NK-92 (cell line): Measurements from ENCODE around the gene HBA2.
"Not testable (repeated sequence)": the region's sequence is repeated elsewhere in the genome, so short reads cannot be mapped to it uniquely, and the experiment has no call there.

ENCODE experiments used
- DNase-seq: peaks from one replicate; lab custom pipeline; 2025; ENCODE audit not compliant: unreplicated experiment; lab: John Stamatoyannopoulos, UW

Gene HBA2

DNA sequence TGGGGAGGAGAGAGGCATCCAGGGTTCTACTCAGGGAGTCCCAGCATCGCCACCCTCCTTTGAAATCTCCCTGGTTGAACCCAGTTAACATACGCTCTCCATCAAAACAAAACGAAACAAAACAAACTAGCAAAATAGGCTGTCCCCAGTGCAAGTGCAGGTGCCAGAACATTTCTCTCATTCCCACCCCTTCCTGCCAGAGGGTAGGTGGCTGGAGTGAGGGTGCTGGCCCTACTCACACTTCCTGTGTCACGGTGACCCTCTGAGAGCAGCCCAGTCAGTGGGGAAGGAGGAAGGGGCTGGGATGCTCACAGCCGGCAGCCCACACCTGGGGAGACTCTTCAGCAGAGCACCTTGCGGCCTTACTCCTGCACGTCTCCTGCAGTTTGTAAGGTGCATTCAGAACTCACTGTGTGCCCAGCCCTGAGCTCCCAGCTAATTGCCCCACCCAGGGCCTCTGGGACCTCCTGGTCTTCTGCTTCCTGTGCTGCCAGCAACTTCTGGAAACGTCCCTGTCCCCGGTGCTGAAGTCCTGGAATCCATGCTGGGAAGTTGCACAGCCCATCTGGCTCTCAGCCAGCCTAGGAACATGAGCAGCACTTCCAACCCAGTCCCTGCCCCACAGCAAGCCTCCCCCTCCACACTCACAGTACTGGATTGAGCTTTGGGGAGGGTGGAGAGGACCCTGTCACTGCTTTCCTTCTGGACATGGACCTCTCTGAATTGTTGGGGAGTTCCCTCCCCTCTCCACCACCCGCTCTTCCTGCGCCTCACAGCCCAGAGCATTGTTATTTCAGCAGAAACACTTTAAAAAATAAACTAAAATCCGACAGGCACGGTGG is 1.5 kb downstream of the HBA2 start:
- DNase-seq, result not testable (repeated sequence)

DNA sequence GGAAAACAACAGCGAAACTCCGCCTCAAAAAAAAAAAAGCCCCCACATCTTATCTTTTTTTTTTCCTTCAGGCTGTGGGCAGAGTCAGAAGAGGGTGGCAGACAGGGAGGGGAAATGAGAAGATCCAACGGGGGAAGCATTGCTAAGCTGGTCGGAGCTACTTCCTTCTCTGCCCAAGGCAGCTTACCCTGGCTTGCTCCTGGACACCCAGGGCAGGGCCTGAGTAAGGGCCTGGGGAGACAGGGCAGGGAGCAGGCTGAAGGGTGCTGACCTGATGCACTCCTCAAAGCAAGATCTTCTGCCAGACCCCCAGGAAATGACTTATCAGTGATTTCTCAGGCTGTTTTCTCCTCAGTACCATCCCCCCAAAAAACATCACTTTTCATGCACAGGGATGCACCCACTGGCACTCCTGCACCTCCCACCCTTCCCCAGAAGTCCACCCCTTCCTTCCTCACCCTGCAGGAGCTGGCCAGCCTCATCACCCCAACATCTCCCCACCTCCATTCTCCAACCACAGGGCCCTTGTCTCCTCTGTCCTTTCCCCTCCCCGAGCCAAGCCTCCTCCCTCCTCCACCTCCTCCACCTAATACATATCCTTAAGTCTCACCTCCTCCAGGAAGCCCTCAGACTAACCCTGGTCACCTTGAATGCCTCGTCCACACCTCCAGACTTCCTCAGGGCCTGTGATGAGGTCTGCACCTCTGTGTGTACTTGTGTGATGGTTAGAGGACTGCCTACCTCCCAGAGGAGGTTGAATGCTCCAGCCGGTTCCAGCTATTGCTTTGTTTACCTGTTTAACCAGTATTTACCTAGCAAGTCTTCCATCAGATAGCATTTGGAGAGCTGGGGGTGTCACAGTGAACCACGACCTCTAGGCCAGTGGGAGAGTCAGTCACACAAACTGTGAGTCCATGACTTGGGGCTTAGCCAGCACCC is 2.6 kb downstream of the HBA2 start:
- no peak for DNase-seq

DNA sequence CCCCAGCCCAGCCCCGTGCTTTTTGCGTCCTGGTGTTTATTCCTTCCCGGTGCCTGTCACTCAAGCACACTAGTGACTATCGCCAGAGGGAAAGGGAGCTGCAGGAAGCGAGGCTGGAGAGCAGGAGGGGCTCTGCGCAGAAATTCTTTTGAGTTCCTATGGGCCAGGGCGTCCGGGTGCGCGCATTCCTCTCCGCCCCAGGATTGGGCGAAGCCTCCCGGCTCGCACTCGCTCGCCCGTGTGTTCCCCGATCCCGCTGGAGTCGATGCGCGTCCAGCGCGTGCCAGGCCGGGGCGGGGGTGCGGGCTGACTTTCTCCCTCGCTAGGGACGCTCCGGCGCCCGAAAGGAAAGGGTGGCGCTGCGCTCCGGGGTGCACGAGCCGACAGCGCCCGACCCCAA is 3.3 kb downstream of the HBA2 start:
- not testable (repeated sequence) for DNase-seq

DNA sequence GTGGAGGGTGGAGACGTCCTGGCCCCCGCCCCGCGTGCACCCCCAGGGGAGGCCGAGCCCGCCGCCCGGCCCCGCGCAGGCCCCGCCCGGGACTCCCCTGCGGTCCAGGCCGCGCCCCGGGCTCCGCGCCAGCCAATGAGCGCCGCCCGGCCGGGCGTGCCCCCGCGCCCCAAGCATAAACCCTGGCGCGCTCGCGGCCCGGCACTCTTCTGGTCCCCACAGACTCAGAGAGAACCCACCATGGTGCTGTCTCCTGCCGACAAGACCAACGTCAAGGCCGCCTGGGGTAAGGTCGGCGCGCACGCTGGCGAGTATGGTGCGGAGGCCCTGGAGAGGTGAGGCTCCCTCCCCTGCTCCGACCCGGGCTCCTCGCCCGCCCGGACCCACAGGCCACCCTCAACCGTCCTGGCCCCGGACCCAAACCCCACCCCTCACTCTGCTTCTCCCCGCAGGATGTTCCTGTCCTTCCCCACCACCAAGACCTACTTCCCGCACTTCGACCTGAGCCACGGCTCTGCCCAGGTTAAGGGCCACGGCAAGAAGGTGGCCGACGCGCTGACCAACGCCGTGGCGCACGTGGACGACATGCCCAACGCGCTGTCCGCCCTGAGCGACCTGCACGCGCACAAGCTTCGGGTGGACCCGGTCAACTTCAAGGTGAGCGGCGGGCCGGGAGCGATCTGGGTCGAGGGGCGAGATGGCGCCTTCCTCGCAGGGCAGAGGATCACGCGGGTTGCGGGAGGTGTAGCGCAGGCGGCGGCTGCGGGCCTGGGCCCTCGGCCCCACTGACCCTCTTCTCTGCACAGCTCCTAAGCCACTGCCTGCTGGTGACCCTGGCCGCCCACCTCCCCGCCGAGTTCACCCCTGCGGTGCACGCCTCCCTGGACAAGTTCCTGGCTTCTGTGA is 4.1 kb downstream of the HBA2 start, which contains the start of gene HBA1:
HBA1 (plus strand) TSS at position 204 of the 906 bp plus-strand sequence; CDS start at position 241, 37 bp downstream.
- not testable (repeated sequence) for DNase-seq

DNA sequence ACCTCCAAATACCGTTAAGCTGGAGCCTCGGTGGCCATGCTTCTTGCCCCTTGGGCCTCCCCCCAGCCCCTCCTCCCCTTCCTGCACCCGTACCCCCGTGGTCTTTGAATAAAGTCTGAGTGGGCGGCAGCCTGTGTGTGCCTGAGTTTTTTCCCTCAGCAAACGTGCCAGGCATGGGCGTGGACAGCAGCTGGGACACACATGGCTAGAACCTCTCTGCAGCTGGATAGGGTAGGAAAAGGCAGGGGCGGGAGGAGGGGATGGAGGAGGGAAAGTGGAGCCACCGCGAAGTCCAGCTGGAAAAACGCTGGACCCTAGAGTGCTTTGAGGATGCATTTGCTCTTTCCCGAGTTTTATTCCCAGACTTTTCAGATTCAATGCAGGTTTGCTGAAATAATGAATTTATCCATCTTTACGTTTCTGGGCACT is 4.7 kb downstream of the HBA2 start:
- no peak for DNase-seq

DNA sequence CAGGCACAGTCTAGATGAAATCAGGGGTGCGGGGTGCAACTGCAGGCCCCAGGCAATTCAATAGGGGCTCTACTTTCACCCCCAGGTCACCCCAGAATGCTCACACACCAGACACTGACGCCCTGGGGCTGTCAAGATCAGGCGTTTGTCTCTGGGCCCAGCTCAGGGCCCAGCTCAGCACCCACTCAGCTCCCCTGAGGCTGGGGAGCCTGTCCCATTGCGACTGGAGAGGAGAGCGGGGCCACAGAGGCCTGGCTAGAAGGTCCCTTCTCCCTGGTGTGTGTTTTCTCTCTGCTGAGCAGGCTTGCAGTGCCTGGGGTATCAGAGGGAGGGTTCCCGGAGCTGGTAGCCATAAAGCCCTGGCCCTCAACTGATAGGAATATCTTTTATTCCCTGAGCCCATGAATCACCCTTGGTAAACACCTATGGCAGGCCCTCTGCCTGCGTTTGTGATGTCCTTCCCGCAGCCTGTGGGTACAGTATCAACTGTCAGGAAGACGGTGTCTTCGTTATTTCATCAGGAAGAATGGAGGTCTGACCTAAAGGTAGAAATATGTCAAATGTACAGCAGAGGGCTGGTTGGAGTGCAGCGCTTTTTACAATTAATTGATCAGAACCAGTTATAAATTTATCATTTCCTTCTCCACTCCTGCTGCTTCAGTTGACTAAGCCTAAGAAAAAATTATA is 5.4 kb downstream of the HBA2 start:
- no peak for DNase-seq

DNA sequence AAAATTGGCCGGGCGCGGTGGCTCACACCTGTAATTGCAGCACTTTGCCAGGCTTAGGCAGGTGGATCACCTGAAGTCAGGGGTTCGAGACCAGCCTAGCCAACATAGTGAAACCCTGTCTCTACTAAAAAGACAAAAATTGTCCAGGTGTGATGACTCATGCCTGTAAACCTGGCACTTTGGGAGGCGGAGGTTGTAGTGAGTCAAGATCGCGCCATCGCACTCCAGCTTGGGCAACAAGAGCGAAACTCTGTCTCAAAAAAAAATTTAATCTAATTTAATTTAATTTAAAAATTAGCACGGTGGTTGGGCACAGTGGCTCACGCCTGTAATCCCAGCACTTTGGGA is 6.0 kb downstream of the HBA2 start:
- DNase-seq, result no peak

DNA sequence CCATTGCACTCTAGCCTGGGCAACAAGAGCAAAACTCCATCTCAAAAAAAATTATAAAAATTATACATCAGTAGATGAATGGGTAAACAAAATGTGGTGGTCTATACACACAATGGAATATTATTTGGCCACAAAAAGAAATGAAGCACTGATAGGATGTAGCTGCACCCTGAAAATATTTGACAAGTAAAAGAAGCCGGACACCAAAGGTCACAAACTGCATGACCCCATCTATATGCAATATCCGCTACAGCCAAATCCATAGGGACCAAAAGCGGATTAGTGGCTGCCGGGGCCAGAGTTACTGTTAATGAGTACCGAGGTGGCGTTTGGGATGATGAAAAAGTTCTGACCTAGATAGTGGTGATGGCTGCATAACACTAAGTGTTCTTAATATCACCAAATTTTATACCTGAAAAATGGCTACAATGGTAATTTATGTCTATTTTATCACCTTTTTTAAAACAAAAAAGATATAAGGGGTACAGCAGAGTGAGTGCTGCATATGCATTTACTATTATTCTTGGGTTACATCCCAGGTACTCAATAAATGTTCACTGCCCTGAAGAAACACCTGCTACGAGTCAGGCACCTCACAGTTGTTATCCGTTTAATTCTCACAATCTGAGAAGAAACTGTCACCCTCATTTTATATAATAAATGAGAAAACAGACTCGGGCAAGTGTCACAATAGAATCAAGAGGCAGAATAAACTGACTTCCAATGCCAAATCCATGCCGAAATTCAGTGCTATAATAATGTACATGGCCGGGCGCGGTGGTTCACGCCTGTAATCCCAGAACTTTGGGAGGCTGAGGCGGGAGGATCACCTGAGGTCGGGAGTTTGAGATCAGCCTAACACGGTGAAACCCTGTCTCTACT is 6.8 kb downstream of the HBA2 start:
- no peak for DNase-seq

DNA sequence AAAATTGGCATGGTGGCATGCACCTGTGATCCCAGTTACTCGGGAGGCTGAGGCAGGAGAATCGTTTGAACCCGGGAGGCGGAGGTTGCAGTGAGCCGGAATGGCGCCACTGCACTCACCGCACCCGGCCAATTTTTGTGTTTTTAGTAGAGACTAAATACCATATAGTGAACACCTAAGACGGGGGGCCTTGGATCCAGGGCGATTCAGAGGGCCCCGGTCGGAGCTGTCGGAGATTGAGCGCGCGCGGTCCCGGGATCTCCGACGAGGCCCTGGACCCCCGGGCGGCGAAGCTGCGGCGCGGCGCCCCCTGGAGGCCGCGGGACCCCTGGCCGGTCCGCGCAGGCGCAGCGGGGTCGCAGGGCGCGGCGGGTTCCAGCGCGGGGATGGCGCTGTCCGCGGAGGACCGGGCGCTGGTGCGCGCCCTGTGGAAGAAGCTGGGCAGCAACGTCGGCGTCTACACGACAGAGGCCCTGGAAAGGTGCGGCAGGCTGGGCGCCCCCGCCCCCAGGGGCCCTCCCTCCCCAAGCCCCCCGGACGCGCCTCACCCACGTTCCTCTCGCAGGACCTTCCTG is 7.5 kb downstream of the HBA2 start, which contains the start of gene HBQ1:
HBQ1 (plus strand) TSS at position 359 of the 575 bp plus-strand sequence; CDS start at position 387, 28 bp downstream.
- DNase-seq, result no peak

DNA sequence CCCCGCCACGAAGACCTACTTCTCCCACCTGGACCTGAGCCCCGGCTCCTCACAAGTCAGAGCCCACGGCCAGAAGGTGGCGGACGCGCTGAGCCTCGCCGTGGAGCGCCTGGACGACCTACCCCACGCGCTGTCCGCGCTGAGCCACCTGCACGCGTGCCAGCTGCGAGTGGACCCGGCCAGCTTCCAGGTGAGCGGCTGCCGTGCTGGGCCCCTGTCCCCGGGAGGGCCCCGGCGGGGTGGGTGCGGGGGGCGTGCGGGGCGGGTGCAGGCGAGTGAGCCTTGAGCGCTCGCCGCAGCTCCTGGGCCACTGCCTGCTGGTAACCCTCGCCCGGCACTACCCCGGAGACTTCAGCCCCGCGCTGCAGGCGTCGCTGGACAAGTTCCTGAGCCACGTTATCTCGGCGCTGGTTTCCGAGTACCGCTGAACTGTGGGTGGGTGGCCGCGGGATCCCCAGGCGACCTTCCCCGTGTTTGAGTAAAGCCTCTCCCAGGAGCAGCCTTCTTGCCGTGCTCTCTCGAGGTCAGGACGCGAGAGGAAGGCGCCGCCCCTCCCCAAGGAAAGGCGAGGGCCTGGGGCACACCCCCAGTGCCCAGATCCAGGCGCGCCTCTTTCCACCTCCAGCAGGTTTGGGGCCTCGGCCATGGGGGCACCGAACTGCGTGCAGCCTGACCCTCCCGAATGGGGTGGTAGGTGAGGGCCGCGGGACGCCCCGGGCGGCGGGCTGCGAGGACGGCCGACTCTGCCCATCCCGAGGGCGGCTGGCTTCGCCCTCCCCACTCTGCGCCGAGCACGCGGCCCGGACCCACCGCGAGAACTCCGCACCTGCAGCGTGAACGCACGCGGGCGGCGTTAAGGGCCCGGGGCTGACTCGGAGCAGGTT is 8.2 kb downstream of the HBA2 start:
- no peak for DNase-seq

DNA sequence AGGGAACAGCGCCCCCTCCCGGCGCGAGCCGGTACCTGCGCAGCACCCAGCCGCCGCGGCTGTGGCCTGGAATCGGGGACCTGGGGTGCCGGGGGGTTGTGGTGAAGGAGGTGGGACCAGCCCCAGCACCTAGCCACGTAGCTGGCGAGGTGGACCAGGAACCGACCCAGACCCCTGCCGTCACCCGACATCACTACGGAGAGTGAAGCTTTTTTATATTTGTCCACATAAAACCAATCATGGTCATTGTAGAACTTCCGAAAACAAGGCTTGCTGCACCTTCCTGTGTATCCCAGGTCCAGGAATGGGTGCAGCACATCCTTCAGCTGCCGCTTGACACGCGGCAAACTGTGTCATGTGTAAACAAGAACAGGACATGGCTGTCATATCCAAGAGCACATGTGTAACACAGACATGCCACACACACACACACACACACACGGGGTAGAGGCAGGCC is 8.9 kb downstream of the HBA2 start:
- peak; percentile 17 for DNase-seq

DNA sequence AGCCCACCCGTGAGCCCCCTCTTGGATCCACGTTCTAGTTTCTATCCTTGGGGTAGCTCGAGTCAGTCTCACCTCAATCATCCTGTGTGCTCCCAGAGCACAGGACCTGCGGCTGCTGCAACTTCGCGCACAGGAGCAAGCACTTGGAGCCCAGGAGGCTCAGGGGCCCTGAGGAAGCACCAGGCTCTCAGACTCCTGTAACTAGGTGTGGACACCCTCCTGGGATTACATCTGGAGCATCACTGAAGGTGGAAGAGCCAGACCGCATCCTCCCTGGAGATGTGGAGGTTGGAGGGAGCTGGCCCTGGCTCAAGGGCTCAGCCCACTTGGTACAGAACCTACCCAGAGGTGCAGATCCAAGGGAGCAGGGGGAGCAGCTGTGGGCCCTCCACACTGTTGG is 10.3 kb downstream of the HBA2 start:
- DNase-seq, result no peak

DNA sequence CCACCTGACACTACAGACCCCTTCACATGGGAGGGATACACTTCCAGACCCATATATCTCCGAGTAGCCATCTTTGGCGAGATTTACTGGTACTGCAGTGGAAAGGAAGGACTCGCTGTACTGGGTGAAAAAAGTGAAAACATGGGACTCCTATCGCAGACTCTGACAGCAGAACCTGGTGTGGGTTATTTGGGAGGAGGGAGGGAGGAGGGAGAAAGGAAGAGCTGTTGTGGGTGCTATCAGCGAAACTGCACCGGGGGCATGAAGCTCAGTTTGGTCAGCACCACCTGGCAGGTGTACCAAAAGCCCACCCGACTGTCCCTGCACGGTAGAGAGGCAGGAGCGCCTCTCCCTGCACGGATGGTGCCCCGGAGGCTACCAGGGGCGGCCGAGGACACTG is 12.5 kb downstream of the HBA2 start:
- DNase-seq, result no peak

DNA sequence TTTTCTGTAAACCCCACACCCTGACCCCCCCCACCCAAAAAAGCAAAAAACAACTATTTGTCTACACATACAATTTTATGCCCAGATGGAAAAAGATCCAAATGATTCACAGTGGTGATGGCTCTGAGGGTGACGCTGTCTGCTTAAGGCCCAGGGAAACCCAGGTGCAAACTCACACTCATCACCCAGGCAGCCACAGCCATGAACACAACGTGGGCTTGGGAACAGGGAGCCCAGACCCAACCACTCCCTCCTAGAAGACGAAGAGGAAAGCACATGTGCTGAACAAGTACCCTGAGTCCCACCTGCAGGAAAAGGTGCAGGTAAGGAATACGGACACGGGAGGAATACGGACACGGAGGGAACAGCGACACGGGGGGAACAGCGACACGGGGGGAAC is 13.0 kb downstream of the HBA2 start:
- DNase-seq, result no peak

DNA sequence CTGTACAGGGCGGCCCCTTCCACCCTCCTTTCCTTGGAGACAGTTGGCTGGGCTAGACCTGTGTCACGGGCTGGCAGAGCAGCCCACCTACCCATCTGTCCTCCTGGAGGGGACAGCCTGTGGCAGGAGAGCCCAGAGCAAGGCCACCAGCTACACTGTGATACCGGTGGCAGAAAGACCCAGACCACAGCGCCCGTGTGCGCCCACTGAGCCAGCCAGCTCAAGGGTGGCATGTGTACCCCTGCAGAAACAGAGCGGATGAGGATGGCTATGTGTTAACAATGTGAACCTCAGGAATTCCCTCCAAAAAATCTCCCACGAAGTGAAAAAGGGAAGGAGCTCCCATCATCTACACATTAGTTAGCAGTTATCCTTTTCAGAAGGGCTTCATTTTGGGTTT is 14.7 kb downstream of the HBA2 start:
- DNase-seq, result no peak

DNA sequence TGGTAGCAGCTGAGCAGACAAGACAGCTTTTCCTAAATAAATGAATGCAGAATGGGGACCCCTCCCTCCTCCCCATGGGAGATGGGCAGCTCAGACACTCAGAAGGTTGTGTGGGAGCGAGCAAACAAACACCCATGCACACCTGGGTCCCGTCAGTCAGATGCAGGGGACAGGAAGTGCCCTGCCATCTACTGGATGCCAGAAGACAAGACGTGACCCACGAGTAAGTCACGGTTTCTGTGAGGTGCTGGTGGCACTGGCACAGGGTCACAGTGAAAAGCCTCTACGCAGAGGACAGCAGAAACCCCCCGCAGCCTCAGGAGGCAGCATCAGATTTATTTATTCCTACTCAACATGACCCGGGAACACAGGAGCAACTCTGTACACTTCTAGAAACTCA is 16.0 kb downstream of the HBA2 start:
- no peak for DNase-seq

DNA sequence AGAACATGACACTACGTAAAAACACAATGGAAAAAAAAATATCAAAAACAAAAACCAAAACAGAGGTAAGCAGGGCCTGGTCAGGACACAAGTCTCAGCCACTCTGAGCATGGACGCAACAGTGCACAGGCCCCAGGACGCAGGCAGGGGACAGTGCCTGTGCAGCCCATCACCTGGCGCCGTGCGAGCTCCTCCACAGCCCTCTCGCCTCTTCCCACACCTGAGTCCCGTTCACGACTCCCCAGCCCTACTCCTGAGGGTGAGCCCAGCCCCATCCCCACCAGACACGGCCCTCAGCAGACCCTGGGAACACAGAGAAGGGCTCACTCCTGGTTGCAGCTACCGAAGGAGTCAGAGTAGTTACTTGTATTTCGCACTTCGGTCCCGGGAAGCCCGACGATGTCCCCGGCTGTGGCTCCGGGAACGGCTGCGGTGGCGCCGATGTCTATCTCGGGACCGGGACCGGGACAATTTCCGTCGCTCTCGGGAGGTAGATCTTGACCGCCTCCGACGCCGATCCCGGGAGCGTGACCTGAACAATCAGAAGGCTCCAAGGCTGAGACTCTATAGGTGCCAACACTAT is 17.0 kb downstream of the HBA2 start:
- no peak for DNase-seq
